ENCODE data around the gene PKLR. TPM values are rescaled to one million over a fixed set of nuclear protein-coding genes. Genes with fewer than 3 reads are reported as not detected.

PKLR gene
- total RNA-seq, 4 donors from 2014 or later, result 0.13 to 1.7 (median 0.77) TPM

DNA sequence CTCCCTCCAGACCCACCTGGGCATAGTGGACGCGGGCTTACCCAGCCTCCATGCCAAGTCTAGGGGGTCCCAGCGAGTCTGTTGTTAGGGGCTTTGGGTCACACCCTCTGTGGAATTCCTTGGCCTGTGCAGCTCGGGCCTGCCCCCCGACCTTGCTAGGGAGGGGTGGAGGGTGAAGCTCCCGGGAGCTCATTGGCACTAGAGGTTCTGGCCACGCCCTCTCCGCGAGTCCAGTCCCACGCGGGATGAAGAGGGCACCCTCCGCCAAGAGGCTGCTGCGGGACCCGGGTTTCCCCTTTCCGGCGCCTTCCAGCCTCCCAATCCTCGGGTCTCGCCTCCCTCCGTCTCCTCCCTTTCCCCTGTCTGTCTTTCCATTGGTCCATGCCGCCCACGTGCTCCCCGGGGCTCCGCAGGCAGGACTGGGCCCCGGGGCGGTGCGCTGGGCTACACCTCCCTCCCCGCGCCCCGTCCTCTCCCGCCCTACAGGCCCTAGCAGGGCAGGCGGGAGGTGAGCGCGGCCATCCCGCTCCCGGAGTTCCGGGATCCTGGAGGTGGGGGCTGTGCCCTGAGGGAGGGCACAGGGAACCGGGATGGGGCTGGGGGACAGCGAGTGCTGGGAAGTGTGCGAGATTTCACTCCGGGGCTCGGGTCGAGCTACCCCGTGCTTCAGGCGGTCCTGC lies 22.9 kb upstream of the PKLR start:
- H3K4me3 ChIP-seq (ENCODE audit: low read depth, poor library complexity, severe bottlenecking), result peak overlapping the region; percentile 60
- intact Hi-C loops (cut with DNase I; ENCODE audit: low total_unique reads), result loop anchor here (5.0 kb wide), 2 partner anchors 47 to 72 kb away; partner anchors contain the start of gene HCN3
- TF ChIP-seq, protein P1, sequence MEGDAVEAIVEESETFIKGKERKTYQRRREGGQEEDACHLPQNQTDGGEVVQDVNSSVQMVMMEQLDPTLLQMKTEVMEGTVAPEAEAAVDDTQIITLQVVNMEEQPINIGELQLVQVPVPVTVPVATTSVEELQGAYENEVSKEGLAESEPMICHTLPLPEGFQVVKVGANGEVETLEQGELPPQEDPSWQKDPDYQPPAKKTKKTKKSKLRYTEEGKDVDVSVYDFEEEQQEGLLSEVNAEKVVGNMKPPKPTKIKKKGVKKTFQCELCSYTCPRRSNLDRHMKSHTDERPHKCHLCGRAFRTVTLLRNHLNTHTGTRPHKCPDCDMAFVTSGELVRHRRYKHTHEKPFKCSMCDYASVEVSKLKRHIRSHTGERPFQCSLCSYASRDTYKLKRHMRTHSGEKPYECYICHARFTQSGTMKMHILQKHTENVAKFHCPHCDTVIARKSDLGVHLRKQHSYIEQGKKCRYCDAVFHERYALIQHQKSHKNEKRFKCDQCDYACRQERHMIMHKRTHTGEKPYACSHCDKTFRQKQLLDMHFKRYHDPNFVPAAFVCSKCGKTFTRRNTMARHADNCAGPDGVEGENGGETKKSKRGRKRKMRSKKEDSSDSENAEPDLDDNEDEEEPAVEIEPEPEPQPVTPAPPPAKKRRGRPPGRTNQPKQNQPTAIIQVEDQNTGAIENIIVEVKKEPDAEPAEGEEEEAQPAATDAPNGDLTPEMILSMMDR (IDR thresholded peaks at IDR 0.05), result no peak
- no peak for TF ChIP-seq POLR2A (IDR thresholded peaks at IDR 0.05)
- 0 to 1% methylated on average over 31 to 43 of the region's 44 CpGs for whole genome bisulfite sequencing, 2 donors
- DNase-seq (ENCODE audit: low spot score in 2 of 2), result peak; percentile 95 to 99

DNA sequence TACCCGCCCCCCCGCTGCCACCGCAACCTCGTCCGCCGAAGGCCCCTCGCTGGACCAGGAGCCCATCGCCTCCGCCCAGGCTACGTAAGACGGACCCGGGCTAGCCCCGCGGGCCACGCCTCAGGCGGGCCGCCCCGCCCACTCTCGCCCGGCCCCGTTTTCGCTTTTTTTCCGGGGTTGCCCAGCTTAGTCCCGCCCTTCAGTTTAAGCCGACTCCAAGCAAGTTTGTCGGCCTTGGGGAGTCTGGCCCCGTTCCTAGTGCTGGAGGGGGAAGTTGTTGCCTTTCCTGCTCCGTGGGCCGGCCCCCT lies 22.4 kb upstream of the PKLR start:
- H3K4me3 ChIP-seq (ENCODE audit: low read depth, poor library complexity, severe bottlenecking), result peak overlapping the region; percentile 60
- WGBS, 2 donors, result 0 to 1% methylated on average over 21 to 23 of the region's 29 CpGs
- TF ChIP-seq POLR2A (IDR thresholded peaks at IDR 0.05), result no peak
- TF ChIP-seq, protein P1 (IDR thresholded peaks at IDR 0.05), result no peak
- peak; percentile 90 to 97 for DNase-seq (ENCODE audit: low spot score in 2 of 2)
- intact Hi-C loops (cut with DNase I; ENCODE audit: low total_unique reads), result loop anchor here (5.0 kb wide), 2 partner anchors 46 to 71 kb away; partner anchors contain the start of gene HCN3

DNA sequence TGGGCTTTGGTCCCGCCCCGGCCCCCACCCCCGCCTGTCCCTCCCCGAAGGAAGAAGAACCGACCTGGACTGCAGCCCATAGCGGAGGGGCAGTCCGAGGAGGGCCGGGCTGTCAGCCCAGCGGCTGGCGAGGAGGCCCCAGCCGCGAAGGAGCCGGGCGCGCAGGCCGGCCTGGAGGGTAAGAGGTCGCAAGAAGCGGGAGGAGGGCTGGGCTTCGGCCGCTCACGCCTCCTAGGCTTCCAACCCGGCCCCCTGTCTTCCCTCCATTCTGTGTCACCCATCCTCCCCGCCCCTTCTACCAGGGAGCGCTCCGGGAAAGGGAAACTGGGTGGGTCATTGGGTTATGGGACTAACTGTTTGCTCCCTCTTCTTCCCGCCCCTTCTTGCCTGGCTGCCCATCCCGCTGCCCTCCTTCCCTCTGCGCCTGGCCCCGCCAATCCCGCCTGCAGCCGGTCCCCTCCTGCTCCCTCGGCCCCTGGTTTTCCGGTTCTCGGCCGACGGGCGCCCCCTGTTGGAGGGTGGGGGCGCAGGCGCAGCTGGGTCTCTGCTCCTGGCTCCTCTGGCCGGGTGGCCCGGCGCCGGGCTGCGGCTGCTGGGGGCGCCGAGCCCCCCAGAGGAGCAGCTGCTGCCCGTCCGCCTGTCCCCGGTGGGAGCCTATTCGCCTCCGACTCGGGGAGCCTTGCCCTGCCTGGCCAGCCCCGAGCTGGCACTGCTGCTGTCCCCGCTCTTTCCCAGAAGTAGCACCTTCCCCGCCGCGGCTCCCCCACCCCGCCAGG lies 21.9 kb upstream of the PKLR start:
- intact Hi-C loops (cut with DNase I; ENCODE audit: low total_unique reads), result loop anchor here (5.0 kb wide), 2 partner anchors 46 to 71 kb away; partner anchors contain the start of gene HCN3
- 0 to 1% methylated on average over 21 to 39 of the region's 58 CpGs for WGBS, 2 donors
- peak overlapping the region; percentile 60 for H3K4me3 ChIP-seq (ENCODE audit: low read depth, poor library complexity, severe bottlenecking)
- peak; percentile 82 to 98 for DNase-seq (ENCODE audit: low spot score in 2 of 2)
- TF ChIP-seq, protein P1 (IDR thresholded peaks at IDR 0.05), result peak in 1 of 3 donors; percentile 78
- no peak for TF ChIP-seq POLR2A (IDR thresholded peaks at IDR 0.05)

- H3K4me3 ChIP-seq (ENCODE audit: low read depth, poor library complexity, severe bottlenecking), result no peak overlapping the region
- no peak for TF ChIP-seq POLR2A (IDR thresholded peaks at IDR 0.05)
- TF ChIP-seq, protein P1 (IDR thresholded peaks at IDR 0.05), result no peak
- 1 to 3% methylated on average over 18 of the region's 28 CpGs for WGBS, 2 donors
- peak in 1 of 2 donors; percentile 90 for DNase-seq (ENCODE audit: low spot score in 2 of 2)
- intact Hi-C loops (cut with DNase I; ENCODE audit: low total_unique reads), result loop anchor here (5.0 kb wide), 2 partner anchors 45 to 70 kb away; partner anchors contain the start of gene HCN3
Measured at GRCh38 chr1:155322571-155322952, 21.3 kb upstream of the PKLR start.

DNA sequence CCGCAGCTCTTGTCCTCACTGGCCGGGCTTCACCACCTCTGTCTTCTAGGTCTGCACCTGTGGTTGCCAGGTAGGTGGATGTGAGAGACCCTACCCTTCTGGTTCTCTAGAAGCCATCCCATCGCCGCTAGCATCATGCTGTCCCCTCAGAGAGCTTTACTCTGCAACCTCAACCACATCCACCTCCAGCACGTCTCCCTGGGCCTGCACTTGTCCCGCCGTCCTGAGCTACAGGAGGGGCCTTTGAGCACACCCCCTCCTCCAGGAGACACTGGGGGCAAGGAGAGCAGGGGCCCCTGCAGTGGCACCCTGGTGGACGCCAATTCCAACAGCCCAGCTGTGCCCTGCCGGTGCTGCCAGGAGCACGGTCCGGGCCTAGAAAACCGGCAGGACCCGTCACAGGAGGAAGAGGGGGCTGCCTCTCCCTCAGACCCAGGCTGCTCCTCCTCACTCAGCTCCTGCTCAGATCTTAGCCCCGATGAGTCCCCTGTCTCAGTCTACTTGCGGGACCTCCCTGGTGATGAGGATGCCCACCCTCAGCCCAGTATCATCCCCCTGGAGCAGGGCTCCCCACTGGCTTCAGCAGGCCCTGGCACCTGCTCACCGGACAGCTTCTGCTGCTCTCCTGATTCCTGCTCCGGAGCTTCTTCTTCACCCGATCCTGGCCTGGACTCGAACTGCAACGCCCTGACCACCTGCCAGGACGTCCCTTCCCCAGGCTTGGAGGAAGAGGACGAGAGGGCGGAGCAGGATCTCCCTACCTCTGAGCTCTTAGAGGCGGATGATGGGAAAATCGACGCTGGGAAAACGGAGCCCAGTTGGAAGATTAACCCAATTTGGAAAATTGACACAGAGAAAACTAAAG lies 20.6 kb upstream of the PKLR start:
- no peak for DNase-seq (ENCODE audit: low spot score in 2 of 2)
- TF ChIP-seq, protein P1 (IDR thresholded peaks at IDR 0.05), result no peak
- TF ChIP-seq POLR2A (IDR thresholded peaks at IDR 0.05), result no peak
- 35 to 40% methylated on average over 22 to 27 of the region's 27 CpGs for WGBS, 2 donors
- H3K4me3 ChIP-seq (ENCODE audit: low read depth, poor library complexity, severe bottlenecking), result no peak overlapping the region
- intact Hi-C loops (cut with DNase I; ENCODE audit: low total_unique reads), result loop anchor here (5.0 kb wide), 2 partner anchors 45 to 70 kb away; partner anchors contain the start of gene HCN3

Data from lower leg skin (tissue), 4 donors.